ENCODE measurements around the gene MCM9.
"Not testable (repeated sequence)": the region's sequence is repeated elsewhere in the genome, so short reads cannot be mapped to it uniquely, and the experiment has no call there.

Gene MCM9

GRCh38 chr6:118770835-118771234, 164.1 kb downstream of the MCM9 start:
- no peak for DNase-seq (ENCODE audit: low read depth in 4 of 4, low spot score in 1 of 4)

DNA sequence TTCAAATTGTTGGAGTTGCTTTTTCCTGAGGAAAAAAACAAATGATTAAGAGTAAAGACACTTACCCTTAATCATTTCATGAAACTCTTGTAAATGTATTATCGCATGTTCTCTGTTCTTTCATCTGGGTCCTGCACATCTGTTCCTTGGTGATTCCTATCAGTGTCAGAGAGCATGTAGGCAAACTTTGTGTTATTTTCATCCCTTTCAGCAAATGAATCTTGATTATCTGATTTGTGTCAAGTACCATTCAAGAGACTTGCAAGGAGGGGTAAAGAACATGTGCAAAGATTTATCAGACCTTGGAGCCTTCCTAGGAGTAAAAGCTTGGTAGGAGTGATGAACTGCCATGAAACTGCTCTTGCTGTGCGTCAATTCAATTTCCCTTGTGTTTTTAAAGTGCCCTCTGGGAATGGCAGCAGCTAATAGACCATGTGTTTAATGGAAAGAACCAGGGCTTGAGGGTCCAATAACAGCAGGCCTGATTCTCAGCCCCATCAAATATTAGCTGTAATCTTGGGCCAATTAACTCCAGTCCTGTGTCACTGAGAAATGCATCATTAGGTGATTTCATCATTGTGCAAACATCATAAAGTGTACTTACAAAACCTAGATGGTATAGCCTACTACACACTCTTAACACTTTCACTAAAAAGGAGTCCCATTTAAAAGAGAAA, 164.7 kb downstream of the MCM9 start:
- no peak for DNase-seq (ENCODE audit: low read depth in 4 of 4, low spot score in 1 of 4)

DNA sequence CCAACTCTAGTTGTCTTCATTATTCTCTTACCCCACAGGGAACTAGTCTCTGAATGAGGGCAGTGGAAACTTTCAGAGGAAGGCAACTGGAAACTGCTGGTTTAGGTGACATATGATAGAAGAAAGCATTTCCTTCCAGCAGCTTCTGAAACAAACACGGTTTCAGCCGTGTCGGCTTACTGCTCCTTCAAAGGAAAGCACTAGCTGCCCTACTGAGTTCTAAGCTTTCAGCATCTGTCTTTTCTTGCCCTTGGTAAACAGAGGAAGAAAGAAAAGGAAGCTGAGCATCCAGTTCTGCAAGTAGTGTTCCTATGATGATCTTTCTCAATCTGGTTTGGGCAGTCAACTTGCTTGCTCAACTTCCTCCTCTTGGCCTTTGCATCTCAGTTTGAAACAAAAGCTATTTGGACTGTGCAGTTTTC, 166.0 kb downstream of the MCM9 start:
- DNase-seq (ENCODE audit: low read depth in 4 of 4, low spot score in 1 of 4) = peak in 1 of 4 experiments; percentile 9

GRCh38 chr6:118768441-118768840, 166.5 kb downstream of the MCM9 start:
- no peak for DNase-seq (ENCODE audit: low read depth in 4 of 4, low spot score in 1 of 4)

- not testable (repeated sequence) for DNase-seq (ENCODE audit: low read depth in 4 of 4, low spot score in 1 of 4)
Observed at GRCh38 chr6:118765316-118765715, 169.6 kb downstream of the MCM9 start.

DNA sequence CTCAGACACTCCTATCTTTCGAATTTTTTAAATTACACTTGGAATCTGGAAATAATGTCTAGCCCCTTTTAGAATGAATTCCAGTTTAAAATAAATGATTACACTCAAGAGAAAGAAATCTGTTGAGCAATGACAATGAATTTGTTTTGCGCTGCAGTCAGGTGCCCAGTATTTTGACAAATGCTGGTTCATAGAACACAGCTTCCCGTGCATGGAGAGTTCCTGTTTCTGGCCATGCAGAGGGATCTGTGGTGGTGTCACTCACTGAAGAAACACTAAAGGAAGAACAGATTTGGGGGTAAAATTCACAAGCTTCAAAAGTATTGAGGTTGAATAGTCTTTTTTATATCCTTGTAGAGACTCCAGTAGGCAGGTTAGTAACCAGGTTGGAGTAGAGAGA, 170.2 kb downstream of the MCM9 start:
- DNase-seq (ENCODE audit: low read depth in 4 of 4, low spot score in 1 of 4) = no peak
